HG03045 (cell line): Measurements from ENCODE around the gene SLC11A2.
"Not testable (repeated sequence)": the region's sequence is repeated elsewhere in the genome, so short reads cannot be mapped to it uniquely, and the experiment has no call there.

ENCODE experiments used
- ATAC-seq: cut with Tn5 transposase; IDR thresholded peaks from one replicate; pipeline ENCODE4 v1.9.1; 2021; ENCODE audit warnings: mild to moderate bottlenecking, moderate library complexity; ENCODE audit not compliant: unreplicated experiment

Gene SLC11A2

DNA sequence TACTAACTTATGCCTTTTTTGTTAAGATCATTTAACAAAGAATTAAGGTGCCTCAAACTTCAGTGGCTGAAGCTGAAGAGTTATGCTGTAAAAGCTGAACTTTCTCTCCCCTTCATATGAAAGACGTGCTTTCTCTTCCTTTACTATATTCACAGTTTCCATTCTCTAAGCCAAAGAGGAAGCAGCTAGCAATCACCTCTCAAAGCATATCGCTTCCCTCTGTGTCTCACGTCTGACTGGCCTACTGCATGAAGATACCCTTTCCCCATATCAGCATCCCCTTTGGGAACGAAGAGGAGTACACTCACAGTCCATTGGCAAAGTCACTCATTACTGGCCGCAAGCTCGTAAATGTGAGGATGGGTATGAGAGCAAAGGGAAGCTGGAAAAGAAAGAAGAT, 34.9 kb downstream of the SLC11A2 start:
- ATAC-seq = no peak

GRCh38 chr12:50990791-50991190, 35.4 kb downstream of the SLC11A2 start:
- ATAC-seq = no peak

DNA sequence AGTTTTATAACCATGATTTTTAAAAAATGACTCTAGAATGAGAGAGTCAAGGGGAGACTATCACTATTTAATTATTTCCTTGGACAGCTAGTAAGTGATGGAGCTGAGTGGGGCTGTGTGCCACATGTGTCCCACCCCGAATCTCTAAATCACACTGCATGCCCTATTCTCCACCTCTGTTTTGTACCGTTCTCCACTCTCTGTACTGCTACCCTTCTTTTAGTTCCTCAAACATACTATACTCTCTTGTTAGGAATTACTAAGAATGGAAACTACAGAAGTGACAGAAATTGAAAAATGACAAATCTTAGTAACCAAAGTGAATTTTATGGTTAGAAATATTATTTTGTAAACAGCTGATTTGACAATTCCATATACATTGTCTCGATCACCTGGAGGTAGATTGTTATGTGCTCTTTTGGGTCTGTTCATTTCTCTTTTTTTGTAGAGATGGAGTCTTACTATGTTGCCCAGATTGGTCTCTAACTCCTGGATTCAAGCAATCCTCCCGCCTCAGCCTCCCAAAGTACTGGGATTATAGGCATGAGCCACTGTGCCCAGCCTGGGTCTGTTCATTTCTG, 35.9 kb downstream of the SLC11A2 start:
- ATAC-seq = no peak

GRCh38 chr12:50988871-50989270, 37.3 kb downstream of the SLC11A2 start:
- ATAC-seq = no peak

DNA sequence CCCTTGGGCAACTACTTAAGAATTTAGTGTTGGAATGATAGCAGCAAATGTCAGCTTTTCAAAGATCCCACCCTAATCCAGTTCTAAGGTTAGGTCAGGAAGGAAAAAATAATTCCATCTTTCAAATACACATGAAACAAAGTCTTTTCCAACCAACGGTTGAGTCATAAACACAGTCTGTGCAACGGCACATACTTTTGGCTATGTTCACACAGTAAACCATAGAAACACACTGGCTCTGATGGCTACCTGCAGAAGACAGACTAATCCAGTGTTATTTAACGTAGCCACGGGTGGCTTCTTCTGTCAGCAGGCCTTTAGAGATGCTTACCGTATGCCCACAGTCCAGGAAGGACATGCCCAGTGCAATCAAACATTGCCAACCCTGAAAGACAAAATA, 38.1 kb downstream of the SLC11A2 start:
- no peak for ATAC-seq

GRCh38 chr12:50986966-50987737, 39.0 kb downstream of the SLC11A2 start:
- no peak for ATAC-seq

DNA sequence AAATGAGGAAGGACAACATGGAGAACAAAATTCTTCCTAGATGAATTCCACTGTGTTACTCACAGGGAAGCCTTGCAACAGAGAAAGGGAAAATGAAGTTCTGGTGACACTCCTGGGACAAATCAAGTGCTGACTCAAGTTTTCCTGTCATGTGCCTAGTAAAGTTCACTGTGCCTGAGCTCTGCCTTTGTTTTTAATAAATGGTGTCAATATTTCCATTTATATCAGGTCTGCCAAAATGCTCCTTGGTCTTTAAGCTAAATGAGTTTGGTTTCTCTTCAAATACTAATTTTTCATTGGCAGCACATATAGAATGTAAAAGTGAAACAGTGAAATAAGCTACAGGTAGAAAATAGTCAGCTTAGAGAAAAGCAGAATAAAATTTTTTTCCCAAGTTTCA, 40.9 kb downstream of the SLC11A2 start:
- no peak for ATAC-seq

GRCh38 chr12:50984586-50985298, 41.4 kb downstream of the SLC11A2 start:
- no peak for ATAC-seq

DNA sequence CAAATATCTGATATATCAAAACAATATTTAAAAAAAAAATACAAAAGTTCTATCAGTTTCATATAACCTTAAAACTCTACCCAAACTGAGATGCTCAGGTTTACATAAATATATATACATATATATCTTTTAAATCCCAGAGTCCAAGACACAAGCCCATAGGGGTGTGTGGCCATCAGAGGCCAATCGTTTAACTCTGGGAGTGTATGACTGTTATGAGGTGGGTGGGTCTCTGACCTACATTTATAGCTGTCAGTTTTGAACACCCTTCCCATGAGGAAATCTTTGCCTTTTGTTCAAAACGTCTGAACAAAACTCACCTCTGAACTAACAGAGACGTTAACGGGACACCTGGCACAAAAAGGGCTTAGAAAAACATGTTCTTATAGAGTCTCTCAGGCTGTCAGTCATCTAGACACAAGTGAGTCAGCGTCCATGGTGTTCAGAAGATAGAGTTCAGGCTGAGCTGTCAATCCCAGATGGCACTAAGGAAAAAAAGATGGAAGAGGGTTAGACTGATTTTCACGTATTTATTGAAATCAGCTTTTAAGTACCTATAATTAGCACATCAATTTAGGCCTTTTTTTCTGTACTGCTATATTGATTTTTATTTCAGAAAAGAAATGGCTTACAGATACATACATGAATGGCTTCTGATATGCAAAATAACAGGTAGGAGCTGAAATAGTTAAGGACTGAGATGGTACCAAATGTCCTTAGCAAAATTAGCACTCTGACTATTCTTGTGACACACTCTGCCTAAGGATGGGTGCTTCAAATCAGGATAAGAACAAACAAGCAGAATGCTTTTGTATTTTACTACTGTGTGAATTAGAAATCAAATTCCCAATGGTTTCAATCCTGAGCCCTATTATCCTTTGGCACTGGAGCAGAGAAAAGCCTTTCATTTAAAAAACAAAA, 44.6 kb downstream of the SLC11A2 start:
- no peak for ATAC-seq

GRCh38 chr12:50980545-50980944, 45.6 kb downstream of the SLC11A2 start:
- no peak for ATAC-seq

DNA sequence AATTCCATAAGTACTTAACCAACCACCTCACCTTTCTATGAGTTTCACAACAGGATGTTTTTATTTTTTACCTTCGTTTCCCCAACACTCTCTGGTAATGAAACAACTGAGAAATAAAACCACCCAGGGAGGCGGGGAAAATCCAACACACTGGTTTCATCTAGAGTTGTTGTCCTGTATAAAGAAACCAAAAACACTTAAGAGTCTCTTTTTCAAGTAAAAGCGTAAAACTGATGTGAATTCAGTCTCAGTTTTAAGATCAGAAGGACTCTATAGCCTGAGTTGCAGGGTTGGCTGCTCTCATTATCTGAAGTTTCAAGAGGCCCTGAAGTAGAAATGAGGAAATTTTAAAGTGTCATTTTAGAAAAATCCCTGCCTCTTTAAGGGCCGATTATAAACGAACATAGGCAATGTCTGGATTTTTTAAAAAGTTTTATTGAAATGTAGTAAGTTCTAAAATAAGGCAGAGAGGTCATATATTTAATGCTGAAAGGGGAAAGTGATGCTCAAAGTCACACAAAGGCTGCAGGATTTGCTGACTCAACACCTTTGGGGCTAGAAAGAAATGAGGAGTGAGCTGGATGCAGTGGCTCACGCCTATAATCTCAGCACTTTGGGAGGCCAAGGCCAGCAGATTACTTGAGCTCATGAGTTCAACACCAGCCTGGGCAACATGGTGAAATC, 46.7 kb downstream of the SLC11A2 start:
- ATAC-seq = no peak

DNA sequence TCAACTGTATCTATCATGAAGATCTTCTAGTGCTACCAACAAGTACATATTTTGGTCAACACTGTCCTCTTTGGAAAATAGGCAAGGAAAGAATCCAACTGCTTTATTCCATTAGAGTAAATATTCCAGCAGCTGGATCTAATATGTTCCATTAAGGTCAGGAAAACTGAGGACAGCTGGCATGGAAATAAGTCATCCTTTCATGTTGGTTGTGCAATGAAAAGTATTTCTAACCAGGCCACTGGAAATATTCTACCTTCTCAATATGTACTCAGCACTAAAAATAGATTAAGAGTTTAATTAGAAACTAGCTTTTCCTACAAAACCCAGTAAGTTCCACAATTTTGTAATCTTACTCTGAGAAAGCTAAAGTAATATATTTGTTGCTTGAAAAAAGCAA, 54.2 kb downstream of the SLC11A2 start:
- ATAC-seq = no peak

DNA sequence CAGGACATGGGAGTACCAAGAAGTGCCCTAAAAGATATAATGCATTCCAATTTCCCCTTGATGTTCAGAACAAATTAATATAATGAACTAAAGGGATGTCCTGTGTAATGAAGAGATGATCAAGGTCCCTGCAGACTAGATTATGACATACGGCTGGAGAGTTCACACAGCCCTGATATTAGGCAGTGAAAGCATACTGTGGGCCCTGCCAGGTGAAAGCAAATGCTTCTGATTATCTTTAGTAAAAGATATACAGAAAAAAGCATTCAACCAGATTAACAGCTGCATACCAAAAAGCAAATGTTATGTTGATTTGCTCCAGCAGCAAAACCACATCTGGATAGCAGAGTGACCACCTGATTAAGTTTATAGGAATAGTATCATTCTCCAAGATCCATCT, 61.8 kb downstream of the SLC11A2 start:
- no peak for ATAC-seq

- ATAC-seq = no peak
Measured at GRCh38 chr12:50961708-50962107, 64.5 kb downstream of the SLC11A2 start.

DNA sequence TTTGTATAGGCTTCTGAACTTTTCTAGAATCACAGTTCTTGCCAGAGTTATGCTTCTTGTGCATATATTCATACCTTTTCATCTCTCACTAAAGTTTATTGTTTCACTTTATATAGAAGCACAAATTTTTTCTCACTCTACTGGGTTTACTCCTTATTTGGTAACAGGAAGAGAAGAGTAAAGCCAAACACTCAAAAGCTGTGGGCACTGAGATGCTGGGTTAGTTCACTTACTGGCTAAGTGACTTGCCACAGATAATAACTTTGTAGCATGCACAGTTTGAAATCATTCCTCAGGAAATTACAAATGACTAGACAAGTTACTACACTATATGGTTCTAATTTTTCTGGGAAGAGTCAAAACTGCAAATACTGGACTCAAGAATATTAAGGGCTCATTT, 66.1 kb downstream of the SLC11A2 start:
- ATAC-seq = no peak

DNA sequence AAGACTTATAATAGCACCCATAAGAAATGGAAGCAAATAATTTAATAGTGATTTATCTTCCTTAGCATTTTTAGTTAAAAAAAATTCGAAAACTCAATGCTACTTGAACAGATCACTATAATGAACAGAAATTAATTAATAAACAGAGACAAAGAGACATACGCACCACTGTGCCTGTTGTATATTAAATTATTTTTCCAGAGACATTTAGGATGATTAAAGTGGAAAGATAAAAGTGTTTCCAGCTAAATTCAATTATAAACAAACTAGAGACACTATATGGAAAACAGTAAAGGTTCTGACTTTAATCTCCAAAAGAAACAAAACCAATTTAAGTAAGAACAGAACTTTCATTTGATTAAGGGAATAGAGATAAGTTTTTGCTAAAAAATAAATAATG, 70.5 kb downstream of the SLC11A2 start:
- no peak for ATAC-seq

DNA sequence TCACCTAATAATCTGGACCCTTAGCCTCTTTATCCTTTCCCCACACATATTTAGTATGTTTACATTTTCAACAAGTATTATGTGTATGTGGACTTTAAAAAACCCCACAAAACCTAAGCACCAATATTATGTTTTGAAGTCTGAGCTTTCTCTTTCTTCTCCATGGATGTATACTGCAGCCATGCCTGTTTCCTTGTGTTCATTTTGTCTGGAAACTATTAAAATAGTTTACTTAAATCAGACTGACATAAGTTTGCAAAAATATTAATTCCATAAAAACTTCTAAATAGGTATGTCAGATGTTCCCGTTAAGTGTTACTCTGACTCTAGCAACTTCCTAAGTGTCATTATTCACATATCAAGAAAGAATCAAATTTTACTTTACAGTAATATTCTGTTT, 70.9 kb downstream of the SLC11A2 start:
- ATAC-seq = no peak

- not testable (repeated sequence) for ATAC-seq
Measured at GRCh38 chr12:50954789-50955188, 71.4 kb downstream of the SLC11A2 start.

DNA sequence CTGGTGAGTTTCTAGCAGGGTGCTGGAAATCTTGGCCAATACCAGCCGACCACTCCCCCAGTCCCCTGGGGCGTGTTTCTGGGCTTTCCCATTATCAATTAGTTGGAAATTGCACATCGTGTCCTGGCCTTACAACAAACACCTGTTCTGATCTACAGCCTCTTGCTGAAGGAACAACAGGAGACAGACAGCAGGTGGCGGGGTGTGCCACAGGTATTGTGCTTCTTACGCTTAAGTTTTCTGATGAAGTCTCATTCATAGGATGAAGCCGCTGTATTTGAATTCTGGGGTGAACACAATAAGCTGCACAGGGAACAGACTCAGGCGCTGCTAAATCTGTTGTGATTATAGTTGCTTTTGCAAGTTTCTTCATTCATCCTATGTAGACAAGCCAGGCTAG, 73.1 kb downstream of the SLC11A2 start:
- no peak for ATAC-seq

- ATAC-seq = no peak
Measured at GRCh38 chr12:50952510-50952909, 73.7 kb downstream of the SLC11A2 start, which contains the start of gene HIGD1C. HIGD1C (plus strand) TSS chr12:50952544; CDS start chr12:50953999, 1,455 bp downstream.
